IPS DF 4.7 (cell line): ENCODE results near the gene IGSF11.

ENCODE experiments used
- DNase-seq: peaks from one replicate; pipeline ENCODE4 v3.0.0-alpha.2; 2013; ENCODE audit warnings: low spot score; ENCODE audit errors: extremely low read depth

IGSF11 gene

DNA sequence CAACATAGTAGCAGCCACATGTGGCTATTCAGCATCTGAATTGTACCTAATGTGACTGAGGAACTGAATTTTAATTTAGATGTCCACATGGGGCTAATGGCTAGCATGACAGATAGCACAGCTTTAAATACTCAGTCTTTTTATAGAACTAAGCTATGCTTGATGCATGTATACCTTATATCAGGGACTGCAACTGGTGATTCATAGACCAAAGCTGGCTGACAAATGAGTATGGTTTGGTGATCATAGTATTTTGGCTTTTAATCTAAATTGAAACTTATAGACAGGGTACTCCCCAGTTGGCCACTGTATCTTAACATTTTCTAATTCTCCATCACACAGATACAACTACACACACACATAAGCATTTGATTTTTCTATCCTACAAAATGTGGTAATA is 83.6 kb downstream of the IGSF11 start:
- no peak for DNase-seq

DNA sequence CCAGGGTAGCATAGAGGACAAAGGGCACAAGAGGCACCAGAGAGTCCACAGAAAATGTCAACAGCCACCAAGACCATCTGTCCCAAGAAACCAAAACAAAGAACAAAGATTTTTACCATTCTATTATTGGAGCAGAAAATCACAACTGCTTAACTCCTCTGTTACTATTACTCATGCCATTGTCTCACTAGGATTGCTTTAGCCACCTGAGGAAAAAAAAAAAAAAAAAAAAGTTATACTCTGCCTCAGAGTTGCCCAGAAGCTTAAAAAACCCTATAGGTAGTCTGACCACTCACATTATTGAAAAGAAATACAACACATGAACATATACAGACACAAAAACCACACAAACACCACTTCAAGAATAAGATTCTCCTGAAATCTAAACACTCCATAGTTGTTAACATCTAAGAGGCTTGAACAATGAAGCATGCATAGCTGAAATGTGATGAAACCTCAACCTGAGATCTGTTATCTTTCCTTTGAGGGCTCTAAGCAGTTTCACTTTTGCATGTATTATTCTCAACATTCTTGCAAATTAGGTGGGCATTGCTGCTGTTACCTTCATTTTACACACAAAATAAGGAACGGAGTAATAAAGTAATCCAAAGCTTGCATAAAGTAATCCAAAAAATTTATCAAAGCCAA is 85.4 kb downstream of the IGSF11 start:
- DNase-seq = no peak

DNA sequence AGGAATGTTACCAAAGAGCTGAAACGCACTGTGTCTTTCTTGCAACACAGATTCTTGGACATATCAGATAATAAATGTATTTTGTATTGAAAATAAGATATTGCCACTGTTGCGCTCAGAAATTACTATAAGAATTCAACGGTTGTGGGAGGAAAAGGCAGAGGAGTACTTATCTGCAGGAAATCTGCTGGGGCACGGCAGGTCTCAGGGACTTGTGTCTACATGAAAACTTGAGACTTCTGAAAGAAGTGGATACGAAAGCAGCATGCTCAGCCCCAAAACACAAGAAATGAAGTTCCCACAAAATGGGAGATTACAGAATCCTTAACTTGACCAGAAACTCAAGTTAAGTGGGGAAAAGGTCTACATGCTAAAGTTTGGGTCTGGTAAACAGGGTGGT is 86.5 kb downstream of the IGSF11 start:
- no peak for DNase-seq

DNA sequence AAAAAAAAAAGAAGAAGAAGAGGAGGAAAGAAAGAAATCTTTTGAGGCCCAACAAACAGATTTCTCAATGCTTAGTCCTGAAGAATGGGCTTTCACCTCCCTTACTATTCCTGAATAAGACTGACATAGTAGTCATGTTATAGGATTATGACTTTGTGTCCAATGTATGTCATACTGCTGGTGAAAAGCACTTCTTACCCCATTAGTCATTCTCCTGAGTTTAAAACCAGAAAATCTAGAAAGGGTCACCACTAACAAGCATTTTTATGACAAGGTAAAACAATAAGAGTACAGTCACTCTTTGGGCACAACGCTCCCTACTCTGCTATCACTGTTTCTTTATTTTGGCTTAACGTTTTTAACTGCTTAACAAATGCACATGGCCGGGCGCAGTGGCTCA is 88.2 kb downstream of the IGSF11 start:
- DNase-seq = no peak

DNA sequence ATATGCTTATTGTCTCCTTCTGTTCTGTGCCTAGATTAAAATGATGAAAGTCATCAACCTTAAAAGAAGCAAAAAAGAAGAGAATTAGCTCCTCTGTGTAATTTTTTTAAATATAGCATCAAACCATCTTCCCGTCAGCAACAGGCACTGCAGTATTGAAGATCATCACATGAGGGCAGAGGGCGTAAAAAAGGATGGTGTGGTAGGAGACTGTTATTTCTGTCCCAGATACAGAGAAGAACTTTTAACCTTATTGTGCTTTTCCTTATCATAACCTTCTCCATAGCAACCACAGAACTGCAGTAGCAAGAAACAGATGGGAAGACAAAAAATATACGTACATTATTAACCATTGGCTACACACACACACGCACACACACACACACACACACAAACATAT is 88.8 kb downstream of the IGSF11 start:
- no peak for DNase-seq

DNA sequence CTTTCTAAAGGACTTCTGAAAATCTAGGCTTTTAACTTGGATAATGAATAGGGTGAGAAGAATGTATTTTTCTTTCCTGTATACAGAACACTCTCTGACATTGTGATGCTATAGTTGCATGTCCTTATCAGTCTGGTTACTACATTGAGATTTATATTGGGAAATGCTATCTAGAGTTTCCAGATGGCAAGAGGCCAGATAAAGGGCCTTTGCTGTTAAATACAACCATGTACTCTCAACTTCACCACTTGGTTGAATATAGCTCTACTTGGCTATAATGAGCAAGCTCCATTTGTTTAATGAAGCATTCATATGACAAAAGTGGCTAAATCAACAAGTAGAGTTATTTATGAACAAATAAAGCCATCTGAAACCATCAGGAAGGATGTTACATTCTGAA is 91.0 kb downstream of the IGSF11 start:
- DNase-seq = no peak

DNA sequence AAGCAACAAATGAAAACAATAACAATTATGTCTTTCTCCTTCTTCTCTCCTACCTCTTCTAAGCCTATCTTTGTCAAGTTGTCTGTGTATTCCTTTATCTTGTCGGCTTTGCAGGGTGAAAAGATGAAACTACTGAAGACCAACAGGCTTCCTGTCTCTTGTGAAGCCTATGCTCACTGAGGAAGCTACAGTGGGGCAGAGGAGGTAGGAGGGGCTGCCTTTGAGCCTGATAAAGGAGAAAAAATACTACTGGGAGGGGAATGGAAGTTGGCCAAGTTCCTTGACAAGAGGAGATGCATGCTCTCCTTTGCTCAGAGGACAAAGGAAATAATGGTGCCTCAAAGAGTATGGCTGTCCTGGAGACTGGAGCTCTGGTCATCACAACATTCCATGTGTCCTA is 92.0 kb downstream of the IGSF11 start:
- DNase-seq = no peak

DNA sequence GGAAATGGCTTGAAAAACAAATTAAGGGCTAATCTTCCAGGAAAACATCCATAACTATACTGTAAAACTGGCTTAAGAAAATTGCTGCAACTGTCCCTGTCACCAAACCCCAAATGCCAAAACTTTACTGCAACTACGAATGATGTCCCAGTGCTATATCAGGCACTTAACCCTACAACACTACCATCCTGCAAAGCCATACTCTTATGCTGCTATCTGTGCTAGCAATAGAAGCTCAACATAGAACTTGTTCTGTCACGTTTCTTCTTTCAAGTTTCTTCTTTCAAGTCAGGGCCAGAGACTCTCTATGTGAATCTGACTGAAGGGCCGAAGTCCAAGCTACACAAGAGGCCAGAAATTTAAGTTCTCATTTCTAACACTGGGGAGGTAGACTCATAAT is 92.5 kb downstream of the IGSF11 start:
- DNase-seq = no peak

DNA sequence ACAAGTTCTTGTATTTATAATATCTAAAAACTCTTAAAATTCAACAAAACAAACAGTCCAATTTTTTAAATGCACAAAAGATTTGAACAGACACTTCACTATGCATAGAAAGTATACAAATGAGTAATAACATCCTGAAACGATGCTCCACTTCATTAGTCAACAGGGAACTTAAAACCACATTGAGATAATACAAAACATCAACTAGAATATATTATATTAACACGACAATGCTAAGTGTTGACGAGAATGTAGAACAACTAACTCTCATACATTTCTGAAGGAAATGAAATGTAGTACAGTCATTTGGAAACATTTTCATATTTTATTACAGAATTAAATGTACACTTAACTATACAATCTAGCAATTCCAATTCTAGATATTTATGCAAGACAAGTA is 93.4 kb downstream of the IGSF11 start:
- DNase-seq = no peak

DNA sequence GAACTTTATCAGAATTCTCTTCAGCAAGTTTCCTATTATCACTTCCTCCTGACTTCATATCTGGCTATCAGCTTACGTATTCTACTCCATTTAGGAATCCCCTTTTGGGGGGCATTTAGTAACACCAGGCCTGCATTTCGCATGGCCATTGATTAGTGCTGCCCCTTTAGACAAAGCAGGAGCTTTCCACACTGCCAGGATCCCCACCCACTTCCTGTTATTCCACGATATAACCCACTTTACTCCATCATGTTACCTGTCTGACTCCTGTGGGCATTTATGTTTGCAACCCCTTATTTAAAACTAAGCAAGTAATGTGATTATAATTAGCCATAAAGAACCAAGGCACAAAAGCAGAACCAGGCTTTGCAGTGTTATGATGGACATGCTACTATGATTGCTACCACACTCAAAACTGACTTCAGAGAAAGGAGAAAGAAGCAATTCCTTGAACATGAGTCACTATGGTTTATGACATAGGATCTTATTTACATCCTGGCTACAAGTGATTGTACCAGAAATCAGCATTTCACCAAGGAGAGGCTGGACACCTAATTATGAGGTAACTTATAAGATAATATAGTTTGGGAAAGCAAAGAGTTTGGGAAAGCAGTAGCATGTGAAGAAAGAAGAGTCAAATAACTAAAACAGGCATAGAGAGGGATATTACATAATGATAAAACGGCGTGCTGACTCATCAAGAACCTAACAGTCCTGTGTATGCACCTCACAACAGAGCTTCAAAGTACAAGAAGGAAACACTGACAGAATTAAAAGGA is 96.3 kb downstream of the IGSF11 start:
- DNase-seq = no peak

DNA sequence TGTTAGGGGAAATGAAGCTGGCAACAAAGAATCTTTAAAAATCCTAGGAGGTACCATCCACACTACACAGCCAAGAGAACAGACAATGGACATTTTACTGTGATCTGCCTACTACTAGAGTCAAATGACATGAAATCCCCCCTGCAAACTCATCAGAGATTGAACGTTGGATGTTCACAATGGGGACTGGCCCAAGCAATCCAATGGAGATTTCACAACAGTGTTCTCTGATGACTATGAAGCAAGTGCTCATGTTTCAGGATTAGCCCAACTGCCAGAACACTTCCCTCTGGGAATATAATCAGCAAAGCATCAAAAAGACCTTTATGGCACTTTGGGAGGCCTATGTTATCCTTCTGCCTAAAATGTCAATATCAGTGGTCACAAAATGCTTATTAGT is 97.8 kb downstream of the IGSF11 start:
- no peak for DNase-seq

DNA sequence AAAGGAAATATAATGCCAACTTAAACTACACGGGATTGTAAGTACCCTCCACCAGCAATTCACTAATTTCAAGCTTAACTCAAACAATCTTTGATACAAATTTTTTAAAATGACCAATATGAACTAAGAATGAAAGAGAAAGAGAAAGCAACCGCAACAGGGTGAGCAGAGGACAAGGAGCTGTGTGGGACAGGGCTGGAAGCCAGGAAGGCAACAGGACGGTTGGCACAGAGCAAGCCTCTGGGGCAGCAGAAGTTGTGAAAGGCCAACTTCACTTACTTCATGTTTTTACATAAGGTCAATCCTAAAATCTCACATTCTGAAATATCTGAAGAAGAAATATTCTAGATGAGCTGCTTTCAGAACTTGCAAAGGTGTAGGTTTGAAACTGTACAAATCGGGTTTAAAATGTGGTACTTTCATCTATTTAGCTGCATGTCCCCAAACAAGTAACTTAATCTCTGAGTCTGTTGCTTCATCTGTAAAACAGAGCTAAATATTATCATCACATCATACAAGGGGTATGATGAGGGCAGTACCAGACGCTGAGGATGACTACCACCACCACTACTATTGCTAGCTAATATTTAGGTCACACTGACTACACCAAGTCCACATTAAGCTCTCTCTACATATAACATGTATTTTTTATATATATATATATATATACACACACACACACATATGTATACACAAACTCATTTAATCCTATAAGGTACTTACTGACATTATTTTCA is 101.7 kb downstream of the IGSF11 start:
- DNase-seq = no peak

DNA sequence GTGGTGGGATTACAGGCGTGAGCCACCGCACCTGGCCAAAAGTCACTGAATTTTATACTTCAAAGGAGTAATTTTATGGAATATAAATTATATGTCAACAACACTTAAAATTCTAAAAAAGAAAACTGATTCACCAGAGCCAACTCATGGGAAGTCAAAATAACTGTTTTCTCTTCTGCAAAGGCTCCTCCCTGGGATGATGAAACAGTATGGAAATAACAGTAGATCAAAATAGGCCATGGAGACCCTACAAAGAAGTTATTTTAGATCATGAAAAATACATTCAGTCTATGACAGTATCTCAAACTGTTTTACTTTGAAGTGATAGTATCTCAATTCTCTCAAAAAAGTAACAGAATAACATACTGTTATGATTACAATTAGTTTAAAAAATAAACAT is 102.7 kb downstream of the IGSF11 start:
- no peak for DNase-seq

DNA sequence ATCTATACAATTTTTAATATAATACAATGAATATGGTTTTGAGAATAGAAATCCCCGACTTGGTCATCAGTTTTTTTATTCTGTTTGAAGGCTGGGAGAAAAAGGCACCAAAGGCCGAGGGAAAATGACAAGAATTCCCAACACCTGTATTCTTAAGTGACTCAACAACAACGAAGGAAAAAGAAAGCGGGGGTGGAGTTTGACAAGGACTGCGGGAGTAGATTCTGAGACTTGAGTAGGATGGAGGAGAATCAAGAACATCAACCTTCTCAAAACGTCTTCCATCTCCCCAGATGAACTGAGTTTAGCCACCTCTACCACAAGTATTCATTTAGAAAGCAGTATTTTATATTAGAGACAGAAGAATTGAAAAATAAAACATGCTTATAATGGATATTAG is 107.2 kb downstream of the IGSF11 start:
- DNase-seq = no peak

DNA sequence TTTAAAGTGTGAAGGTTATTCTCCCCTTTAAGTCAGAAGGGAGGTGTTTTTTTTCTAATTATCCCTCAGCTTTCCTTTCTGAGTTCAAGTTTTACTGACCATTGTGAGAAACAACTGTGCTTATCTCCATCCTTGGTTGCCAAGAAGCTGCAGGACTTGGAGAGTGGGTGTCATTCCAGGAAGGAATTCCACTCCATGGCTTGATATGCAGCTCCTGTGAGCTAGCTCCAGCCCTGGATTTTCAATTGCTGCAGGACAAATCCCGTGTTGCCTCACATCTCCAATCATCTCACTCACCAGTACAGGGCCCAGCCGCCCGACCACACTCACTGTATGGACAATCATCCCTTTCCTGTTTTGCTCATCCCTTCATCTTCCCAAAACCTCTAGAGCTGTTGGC is 122.5 kb downstream of the IGSF11 start:
- DNase-seq = no peak

DNA sequence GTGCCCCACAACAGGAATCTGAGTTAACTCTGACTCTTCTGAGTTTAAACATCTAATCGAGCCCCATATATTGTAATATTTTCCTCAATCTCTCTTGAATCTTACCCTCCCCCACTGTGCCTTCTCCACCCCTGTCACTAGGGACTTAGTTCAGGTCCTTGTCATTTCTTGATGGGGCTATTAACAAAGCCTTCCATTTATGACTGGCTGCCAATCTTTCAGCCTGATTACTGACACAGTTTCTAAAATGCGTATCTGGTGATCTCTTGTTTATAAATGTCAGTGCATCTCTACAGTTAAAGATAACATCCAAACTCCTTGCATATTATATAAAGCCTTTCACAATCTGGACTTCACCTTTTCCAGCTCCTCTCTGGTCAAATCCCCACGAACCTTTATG is 124.3 kb downstream of the IGSF11 start:
- no peak for DNase-seq

DNA sequence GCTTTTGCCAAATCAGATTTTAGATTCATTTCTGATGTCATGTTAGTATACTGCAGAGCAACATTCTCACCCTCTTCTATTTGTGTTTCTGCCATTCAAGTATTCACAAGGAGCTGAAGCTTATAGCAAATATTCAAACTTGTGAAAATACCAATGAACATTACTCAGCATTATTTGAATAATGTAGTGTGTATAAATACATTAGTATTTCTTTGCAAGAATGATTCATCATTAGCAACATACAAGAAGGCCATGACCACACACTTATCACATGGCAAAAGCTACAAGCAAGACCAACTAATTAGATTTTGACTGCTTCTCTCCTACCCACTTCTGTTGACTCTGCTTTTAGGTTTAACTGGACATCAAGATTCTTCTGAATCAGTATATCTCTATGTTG is 124.9 kb downstream of the IGSF11 start:
- DNase-seq = no peak

DNA sequence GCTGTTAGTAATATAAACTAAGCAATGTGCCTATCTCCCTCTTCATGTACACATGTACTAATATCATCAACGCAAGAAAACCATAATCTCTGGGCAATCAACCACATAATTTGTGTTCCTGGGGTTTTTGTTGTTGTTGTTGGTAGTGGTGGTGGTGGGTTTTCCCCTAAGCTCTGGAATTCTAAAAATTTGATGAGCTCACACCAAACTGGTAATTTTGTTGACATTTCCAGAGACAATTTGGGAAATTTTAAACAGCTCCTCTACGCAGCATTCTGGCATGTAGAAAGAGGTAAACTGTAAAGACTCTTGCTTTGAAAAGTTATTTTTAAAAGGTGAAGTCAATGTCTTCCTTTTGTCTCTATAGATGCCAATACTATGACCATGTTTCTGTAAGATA is 126.7 kb downstream of the IGSF11 start:
- no peak for DNase-seq

DNA sequence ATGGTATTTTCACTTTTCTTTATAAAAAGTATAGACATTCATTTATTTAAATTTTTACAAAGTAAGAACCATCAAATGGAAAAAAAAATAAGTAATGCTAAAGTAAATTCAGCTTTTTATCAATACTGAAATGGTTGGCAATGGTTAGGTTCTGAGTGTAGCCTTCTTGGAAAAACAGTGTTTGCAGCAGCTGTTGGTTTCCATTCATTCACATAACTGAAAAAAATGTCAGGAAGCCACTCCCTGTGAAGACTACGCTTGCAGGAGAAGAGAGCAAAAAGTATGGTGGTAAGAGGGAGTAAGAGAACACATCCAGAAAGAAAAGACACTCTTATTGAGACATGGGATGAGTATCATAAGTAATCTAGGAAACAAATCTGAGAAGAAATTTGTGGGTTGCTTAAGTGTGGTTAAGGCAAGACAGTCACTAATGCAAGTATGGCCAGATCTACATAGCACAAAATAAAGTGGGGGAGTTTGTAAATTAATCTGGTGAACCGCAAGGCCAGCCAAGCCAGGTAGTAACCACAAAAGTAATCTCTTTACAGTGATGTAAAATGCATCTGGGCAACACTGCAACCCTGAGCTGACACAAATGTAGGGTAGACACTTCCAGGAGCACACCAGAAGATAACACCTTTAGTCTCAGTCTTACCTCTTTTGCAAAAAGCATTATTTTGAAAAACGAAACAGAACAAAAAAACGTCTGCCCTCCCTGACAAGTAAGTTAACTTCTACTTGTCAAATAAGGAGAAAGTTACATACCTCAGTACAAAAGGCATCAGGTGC is 133.7 kb downstream of the IGSF11 start:
- no peak for DNase-seq

DNA sequence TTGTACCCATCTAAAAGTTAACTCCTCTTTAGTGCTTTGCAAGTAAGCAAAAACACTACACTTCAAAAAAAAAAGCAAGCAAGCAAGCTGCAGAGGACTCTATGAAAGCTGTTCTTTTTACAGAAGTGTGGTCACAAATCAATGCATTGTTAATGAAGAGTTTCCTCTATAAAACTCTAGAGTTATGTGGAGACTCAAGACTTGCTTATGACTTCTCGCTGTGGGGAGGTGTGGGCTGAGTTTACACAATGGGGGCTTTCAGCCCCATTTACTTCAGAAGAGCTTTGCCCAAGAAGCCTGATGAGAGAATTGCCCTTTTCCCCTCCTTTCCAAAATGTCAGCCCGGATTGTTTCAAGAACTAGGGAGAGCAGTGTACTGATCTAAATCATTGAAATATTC is 144.4 kb downstream of the IGSF11 start:
- no peak for DNase-seq

DNA sequence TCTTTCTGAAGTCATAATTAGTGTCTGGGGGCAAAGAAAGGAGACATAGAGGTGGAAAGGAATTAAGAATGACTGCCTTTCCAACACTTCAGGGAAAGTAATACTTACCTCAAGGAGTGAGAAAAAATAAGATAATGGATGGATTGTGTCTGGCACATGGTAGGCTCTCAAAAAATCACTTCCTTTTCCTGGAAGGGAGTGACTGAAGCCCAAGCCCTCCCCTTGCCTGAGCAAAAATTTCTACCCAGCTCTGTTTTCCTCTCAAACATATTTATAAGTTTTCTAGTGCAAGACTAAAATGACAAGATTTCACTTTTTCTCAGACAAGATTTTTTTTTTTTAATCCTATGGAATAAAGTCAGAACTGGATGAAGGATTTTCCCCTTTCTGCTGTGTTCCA is 145.0 kb downstream of the IGSF11 start:
- no peak for DNase-seq

DNA sequence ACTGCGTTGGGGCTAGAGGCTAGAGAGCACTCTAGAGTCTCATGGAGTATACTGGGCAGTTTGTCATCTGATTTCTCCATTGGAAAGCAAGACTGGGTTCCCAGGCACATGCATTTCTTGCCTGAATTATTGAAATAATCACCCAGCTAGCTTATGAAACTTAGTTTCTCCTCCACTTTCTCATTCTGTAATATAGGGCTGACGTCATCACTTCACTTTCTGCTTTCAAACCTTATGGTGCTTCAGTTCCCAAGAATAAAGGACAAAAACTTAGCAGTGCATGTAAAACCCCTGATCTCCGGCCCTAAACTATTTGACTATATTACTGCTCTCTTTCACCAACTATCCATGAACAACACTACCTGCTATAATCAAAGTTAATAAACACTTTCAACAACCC is 147.9 kb downstream of the IGSF11 start:
- DNase-seq = no peak
